Measurements from ENCODE around the gene CRYGD.

- TF ChIP-seq CTCF (IDR thresholded peaks at IDR 0.05; ENCODE audit: borderline replicate concordance, extremely low read depth, low read length, poor library complexity, severe bottlenecking) (no peak), EZH2 (IDR thresholded peaks at IDR 0.05; ENCODE audit: borderline replicate concordance, low read depth, low read length, severe bottlenecking) (no peak)
Measured at GRCh38 chr2:208172125-208172524, 47.8 kb upstream of the CRYGD start.

Measured in DND-41 (cell line).